ENCODE results near the gene ELANE. TPM values are rescaled to one million over a fixed set of nuclear protein-coding genes. Genes with fewer than 3 reads are reported as not detected.
A peak's percentile ranks its signal among the peaks of the same experiment; 100 is the strongest.

Gene ELANE
- total RNA-seq, 1 donor from 2014 or later: 0.52 TPM

DNA sequence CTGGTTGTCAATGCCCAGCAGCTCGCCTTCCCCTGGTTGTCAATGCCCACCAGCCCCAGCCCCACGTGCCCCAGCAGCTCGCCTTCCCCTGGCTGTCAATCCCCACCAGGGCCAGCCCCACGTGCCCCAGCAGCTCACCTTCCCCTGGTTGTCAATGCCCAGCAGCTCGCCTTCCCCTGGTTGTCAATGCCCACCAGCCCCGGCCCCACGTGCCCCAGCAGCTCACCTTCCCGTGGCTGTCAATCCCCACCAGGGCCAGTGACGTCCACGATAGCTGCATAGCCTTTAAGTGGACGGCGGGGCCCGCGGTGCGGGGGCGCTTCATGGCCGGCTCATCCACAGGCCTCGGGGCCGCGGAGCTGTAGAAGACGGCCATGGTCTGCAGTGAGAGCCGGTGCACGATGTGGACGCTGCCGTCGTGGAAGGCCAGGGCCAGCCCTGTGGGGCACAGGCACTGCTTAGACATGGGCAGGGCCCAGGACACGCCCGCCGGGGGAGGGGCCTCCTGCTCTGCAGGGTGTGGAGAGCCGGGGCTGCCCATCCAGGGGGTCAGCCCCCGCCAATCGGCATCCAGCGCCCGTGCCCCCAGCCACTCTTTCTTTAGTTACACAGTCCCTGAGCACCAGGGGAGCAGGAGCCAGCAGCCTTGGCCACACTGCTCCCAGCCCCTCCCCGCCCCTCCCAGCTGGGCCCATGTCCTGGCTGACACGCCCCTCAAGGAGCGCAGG, 27.8 kb downstream of the ELANE start:
- TF ChIP-seq, protein P1, sequence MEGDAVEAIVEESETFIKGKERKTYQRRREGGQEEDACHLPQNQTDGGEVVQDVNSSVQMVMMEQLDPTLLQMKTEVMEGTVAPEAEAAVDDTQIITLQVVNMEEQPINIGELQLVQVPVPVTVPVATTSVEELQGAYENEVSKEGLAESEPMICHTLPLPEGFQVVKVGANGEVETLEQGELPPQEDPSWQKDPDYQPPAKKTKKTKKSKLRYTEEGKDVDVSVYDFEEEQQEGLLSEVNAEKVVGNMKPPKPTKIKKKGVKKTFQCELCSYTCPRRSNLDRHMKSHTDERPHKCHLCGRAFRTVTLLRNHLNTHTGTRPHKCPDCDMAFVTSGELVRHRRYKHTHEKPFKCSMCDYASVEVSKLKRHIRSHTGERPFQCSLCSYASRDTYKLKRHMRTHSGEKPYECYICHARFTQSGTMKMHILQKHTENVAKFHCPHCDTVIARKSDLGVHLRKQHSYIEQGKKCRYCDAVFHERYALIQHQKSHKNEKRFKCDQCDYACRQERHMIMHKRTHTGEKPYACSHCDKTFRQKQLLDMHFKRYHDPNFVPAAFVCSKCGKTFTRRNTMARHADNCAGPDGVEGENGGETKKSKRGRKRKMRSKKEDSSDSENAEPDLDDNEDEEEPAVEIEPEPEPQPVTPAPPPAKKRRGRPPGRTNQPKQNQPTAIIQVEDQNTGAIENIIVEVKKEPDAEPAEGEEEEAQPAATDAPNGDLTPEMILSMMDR (IDR thresholded peaks at IDR 0.05): no peak
- DNase-seq: peak; percentile 66

DNA sequence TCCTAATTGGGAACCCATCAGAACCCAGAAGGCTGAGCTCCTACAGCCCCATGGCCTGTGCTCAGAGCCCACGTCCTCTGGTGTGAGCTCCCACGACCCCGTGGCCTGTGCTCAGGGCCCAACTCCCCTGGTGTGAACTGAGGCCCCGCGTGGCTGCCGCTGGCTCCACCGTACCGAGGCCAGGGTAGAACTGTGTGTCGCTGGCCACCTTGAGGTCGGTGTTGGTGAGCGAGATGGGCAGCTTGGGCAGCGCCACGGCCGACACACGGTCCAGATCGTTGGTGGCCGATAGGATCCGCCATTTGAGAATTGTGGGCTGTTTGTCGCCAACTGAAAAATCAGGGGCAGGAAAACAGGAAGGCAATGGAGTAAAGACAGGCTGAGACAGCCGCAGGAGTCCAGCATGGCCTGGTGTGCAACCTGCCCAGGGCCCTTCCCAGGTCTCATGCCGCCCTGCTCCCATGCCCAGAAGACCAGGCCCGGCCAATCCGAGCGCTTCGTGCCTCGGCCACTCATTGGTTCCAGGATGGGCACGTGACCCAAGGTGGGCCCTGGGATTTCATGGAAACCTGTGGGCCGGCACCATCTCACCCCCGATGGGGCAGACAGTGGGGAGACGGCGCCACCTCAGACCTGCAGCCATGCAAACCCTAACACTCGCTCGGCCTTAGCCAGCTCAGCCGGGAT, 29.4 kb downstream of the ELANE start:
- Histone ChIP-seq H3K4me1 (no peaks in the 10 kb centered on the region), H3K27me3 (no peaks in the 10 kb centered on the region), H3K4me3 (no peak overlapping the region), H3K36me3 (peaks cover 54% of the 10 kb centered on the region), H3K9me3 (no peaks in the 10 kb centered on the region), H3K27ac (no peak overlapping the region)
- intact Hi-C loops (cut with DNase I): no loop called here
- no peak for ATAC-seq
- TF ChIP-seq, protein P1 (IDR thresholded peaks at IDR 0.05): no peak
- DNase-seq: no peak

More for the DNA sequence above, 27.8 kb downstream of the ELANE start:
- no peaks in the 10 kb centered on the region for H3K27me3 ChIP-seq
- H3K4me1 ChIP-seq: no peaks in the 10 kb centered on the region
- H3K27ac ChIP-seq: no peak overlapping the region
- intact Hi-C loops (cut with DNase I): no loop called here
- H3K36me3 ChIP-seq: peaks cover 54% of the 10 kb centered on the region
- H3K9me3 ChIP-seq: no peaks in the 10 kb centered on the region
- no peak overlapping the region for H3K4me3 ChIP-seq
- no peak for ATAC-seq

DNA sequence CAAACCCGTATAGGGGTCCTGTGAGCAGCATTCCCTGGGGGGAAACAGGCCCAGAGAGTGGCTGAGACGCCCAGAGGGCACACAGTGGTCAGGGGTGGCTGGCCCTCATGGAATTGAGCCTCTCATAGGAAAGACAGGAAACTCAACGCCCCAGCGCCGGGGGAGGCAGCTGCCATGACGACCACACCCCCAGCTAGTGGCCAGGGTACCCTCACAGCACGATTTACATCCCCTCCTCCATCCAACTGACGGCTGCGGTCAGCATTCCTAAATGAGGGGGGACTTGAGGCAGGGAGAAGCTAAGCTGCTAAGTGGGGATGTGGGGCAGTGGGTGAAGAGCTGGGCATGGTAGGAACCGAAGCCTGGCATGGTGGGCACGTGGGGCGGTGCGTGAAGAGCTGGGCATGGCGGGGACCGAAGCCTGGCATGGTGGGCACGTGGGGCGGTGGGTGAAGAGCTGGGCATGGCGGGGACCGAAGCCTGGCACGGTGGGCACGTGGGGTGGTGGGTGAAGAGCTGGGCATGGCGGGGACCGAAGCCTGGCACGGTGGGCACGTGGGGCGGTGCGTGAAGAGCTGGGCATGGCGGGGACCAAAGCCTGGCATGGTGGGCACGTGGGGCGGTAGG, 30.9 kb downstream of the ELANE start:
- no peak for ATAC-seq
- H3K36me3 ChIP-seq: peaks cover 62% of the 10 kb centered on the region
- intact Hi-C loops (cut with DNase I): no loop called here

DNA sequence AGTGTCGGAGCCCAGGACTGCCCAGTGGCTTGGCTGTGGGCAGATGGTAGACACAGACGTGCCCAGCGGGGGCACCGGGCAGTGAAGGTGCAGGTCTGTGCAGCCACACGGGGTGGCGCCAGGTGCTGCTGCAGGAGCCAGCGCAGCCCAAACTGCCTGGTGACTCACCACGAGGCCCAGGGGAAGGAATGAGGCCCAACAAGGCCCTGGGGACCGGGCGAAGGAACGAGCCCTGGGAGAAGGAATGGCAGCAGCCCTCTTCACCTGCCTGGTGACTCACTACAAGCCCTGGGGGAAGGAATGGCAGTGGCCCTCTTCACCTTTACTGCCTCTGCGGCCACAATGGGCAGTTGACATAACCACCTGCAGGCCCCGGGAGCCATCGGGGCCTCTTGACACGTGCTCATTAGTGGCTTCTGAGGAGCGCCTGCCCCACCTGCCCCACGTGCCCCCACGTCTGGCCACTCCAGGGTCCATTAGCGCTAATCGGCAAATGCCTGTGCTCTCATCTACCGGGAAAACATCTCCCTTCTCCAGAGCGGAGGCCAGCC, 31.6 kb downstream of the ELANE start:
- H3K9me3 ChIP-seq: no peaks in the 10 kb centered on the region
- H3K4me3 ChIP-seq: no peak overlapping the region
- H3K36me3 ChIP-seq: peaks cover 62% of the 10 kb centered on the region
- no peaks in the 10 kb centered on the region for H3K4me1 ChIP-seq
- H3K27ac ChIP-seq: no peak overlapping the region
- intact Hi-C loops (cut with DNase I): no loop called here
- DNase-seq: peak; percentile 78
- TF ChIP-seq, protein P1 (IDR thresholded peaks at IDR 0.05): peak; percentile 14
- no peaks in the 10 kb centered on the region for H3K27me3 ChIP-seq
- peak; percentile 87 for ATAC-seq

More for the DNA sequence above, 30.9 kb downstream of the ELANE start:
- Histone ChIP-seq H3K27me3 (no peaks in the 10 kb centered on the region), H3K4me3 (no peak overlapping the region), H3K27ac (no peak overlapping the region), H3K4me1 (no peaks in the 10 kb centered on the region), H3K9me3 (no peaks in the 10 kb centered on the region)
- DNase-seq: no peak
- TF ChIP-seq, protein P1 (IDR thresholded peaks at IDR 0.05): no peak

DNA sequence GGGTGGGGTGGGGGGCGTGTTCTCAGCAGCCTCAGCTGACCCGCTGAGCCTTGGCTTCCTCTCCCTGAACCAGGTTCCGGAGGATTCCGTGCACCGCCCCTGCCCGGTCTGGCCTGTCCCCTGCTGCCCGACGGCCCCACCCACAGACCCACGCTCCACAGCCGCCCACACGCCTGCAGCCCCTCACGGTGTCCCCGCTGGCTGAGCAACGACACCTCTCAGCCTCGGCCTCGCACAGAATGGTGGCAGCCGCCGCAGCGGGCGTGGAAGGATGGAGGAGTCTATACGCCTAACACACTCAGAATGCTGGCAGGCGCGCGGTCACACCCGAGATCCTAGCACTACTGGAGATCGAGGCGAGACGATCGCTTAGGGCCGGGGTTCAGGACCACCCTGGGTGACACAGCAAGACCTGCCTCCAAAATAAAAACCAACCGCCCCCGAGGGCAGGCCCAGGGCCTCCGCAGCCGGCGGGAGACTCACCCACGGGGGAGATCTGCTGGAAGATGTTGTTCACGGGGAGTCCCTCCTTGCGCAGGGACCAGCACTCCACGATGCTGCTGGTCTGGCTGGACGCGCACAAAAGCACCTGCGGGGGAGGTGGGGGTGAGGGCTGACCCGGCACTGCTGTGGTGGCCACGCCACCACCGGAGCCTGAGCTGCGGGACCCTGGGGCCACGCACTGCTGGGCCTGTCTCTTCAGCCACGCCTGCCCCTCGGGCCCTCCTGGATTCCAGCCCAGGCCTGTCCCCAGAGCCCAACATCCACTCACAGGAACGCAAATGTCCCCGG, 32.5 kb downstream of the ELANE start:
- intact Hi-C loops (cut with DNase I): no loop called here
- Histone ChIP-seq H3K27ac (no peak overlapping the region), H3K36me3 (peaks cover 63% of the 10 kb centered on the region), H3K9me3 (no peaks in the 10 kb centered on the region), H3K4me1 (no peaks in the 10 kb centered on the region), H3K4me3 (no peak overlapping the region), H3K27me3 (no peaks in the 10 kb centered on the region)
- DNase-seq: peak; percentile 62
- ATAC-seq: no peak
- TF ChIP-seq, protein P1 (IDR thresholded peaks at IDR 0.05): no peak

All from upper lobe of right lung (tissue), 1 donor.